ENCODE data around the gene CD84. TPM values are rescaled to one million over a fixed set of nuclear protein-coding genes. Genes with fewer than 3 reads are reported as not detected.

The CD84 gene
- total RNA-seq, 1 donor from 2014 or later: 20.7 TPM

DNA sequence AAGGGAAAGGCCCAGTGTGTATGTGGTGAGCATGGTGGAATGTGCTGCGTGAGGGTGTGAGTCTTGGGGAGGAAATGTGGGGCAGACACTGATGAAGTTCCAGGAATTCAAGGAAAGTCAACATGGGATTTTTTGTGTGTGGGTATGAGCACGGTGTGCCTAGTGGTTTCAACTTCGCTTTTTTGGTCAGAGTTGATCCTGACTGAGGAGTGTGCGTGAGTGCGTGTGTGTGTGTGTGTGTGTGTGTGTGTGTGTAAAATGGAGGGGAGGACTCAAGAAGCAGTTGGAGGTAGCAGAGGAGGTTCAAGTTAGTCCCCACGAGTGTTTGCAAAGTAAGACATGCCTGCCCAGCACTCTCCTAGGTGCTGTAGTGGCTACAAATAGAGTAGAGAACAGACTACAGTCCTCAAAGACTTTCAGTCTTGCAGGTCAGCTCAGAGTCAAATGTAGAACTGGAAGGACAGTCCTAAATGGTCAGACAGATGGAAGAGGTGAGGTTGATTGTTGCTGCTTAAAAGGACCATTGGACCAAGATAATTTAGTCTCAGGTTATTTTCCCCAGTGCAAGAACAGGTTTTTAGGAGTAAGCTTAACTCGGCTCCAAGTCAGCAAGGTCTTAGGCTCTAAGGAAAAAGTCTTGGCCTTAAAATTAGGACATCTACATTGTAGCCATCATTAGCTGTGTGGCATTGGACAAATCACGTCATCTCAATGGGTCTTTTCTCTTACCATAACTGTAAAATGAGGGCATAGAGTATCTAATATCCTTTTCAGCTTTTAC, 42.5 kb upstream of the CD84 start:
- no peaks in the 10 kb centered on the region for H3K9me3 ChIP-seq

GRCh38 chr1:160620942-160621632, 41.8 kb upstream of the CD84 start:
- Histone ChIP-seq H3K27ac (no peak overlapping the region), H3K4me3 (no peak overlapping the region), H3K4me1 (no peaks in the 10 kb centered on the region), H3K9me3 (no peaks in the 10 kb centered on the region), H3K36me3 (no peaks in the 10 kb centered on the region), H3K27me3 (no peaks in the 10 kb centered on the region)
- no peak for ATAC-seq
- TF ChIP-seq, protein P1, sequence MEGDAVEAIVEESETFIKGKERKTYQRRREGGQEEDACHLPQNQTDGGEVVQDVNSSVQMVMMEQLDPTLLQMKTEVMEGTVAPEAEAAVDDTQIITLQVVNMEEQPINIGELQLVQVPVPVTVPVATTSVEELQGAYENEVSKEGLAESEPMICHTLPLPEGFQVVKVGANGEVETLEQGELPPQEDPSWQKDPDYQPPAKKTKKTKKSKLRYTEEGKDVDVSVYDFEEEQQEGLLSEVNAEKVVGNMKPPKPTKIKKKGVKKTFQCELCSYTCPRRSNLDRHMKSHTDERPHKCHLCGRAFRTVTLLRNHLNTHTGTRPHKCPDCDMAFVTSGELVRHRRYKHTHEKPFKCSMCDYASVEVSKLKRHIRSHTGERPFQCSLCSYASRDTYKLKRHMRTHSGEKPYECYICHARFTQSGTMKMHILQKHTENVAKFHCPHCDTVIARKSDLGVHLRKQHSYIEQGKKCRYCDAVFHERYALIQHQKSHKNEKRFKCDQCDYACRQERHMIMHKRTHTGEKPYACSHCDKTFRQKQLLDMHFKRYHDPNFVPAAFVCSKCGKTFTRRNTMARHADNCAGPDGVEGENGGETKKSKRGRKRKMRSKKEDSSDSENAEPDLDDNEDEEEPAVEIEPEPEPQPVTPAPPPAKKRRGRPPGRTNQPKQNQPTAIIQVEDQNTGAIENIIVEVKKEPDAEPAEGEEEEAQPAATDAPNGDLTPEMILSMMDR (IDR thresholded peaks at IDR 0.05): no peak
- no peak for DNase-seq
- intact Hi-C loops (cut with DNase I): no loop called here

More for the DNA sequence above, 42.5 kb upstream of the CD84 start:
- no peak overlapping the region for H3K4me3 ChIP-seq
- H3K36me3 ChIP-seq: no peaks in the 10 kb centered on the region
- DNase-seq (no peak), ATAC-seq (peak; percentile 35)
- no peak overlapping the region for H3K27ac ChIP-seq
- intact Hi-C loops (cut with DNase I): no loop called here
- TF ChIP-seq, protein P1 (IDR thresholded peaks at IDR 0.05): no peak
- no peaks in the 10 kb centered on the region for H3K4me1 ChIP-seq
- no peaks in the 10 kb centered on the region for H3K27me3 ChIP-seq

- H3K9me3 ChIP-seq: no peaks in the 10 kb centered on the region
- TF ChIP-seq, protein P1 (IDR thresholded peaks at IDR 0.05): no peak
- DNase-seq: no peak
- H3K27me3 ChIP-seq: no peaks in the 10 kb centered on the region
- H3K27ac ChIP-seq: no peak overlapping the region
- no peak overlapping the region for H3K4me3 ChIP-seq
- intact Hi-C loops (cut with DNase I): no loop called here
- no peak for ATAC-seq
- no peaks in the 10 kb centered on the region for H3K4me1 ChIP-seq
- no peaks in the 10 kb centered on the region for H3K36me3 ChIP-seq
Measured at GRCh38 chr1:160619742-160620277, 40.5 kb upstream of the CD84 start.

- DNase-seq (no peak), ATAC-seq (peak; percentile 71)
- H3K27me3 ChIP-seq: no peaks in the 10 kb centered on the region
- no peaks in the 10 kb centered on the region for H3K4me1 ChIP-seq
- H3K27ac ChIP-seq: no peak overlapping the region
- TF ChIP-seq, protein P1 (IDR thresholded peaks at IDR 0.05): peak; percentile 59
- no peaks in the 10 kb centered on the region for H3K36me3 ChIP-seq
- H3K4me3 ChIP-seq: no peak overlapping the region
- intact Hi-C loops (cut with DNase I): no loop called here
- H3K9me3 ChIP-seq: no peaks in the 10 kb centered on the region
Measured at GRCh38 chr1:160618763-160619274, 39.5 kb upstream of the CD84 start.

- Histone ChIP-seq H3K36me3 (no peaks in the 10 kb centered on the region), H3K4me1 (no peaks in the 10 kb centered on the region), H3K4me3 (no peak overlapping the region), H3K27ac (no peak overlapping the region), H3K27me3 (no peaks in the 10 kb centered on the region), H3K9me3 (no peaks in the 10 kb centered on the region)
- ATAC-seq (no peak), DNase-seq (no peak)
- TF ChIP-seq, protein P1 (IDR thresholded peaks at IDR 0.05): no peak
- intact Hi-C loops (cut with DNase I): no loop called here
Measured at GRCh38 chr1:160618327-160618726, 39.0 kb upstream of the CD84 start.

All from upper lobe of right lung (tissue), 1 donor.